Mesendoderm (in vitro differentiated cells): ENCODE measurements around the gene EPC1.
"Not testable (repeated sequence)": the region's sequence is repeated elsewhere in the genome, so short reads cannot be mapped to it uniquely, and the experiment has no call there.

Source experiments
- DNase-seq: peaks from one replicate; pipeline ENCODE4 v3.0.0; 2013
- H2AK5ac ChIP-seq: 2 replicates; pipeline ENCODE4 v1.6.1; 2013; ENCODE audit warnings: low read length, inconsistent platforms
- H2BK120ac ChIP-seq: 2 replicates; pipeline ENCODE4 v1.6.1; 2013; ENCODE audit warnings: low read depth, mild to moderate bottlenecking, low read length, moderate library complexity, mixed read lengths
- H2BK15ac ChIP-seq: replicated peaks from 2 replicates; pipeline ENCODE4 v1.6.1; 2013; ENCODE audit warnings: low read depth, mild to moderate bottlenecking, moderate library complexity
- H2BK5ac ChIP-seq: 2 replicates; pipeline ENCODE4 v1.6.1; 2013; ENCODE audit warnings: low read length, inconsistent platforms
- H3K18ac ChIP-seq: 2 replicates; pipeline ENCODE4 v1.6.1; 2013; ENCODE audit warnings: mild to moderate bottlenecking, low read length, mixed read lengths
- H3K23ac ChIP-seq: one replicate; pipeline ENCODE4 v1.6.1; 2013; ENCODE audit warnings: low read length
- H3K27ac ChIP-seq: 2 replicates; pipeline ENCODE4 v1.5.1; 2013; ENCODE audit warnings: low read depth, mild to moderate bottlenecking, inconsistent platforms, low read length, moderate library complexity
- H3K27me3 ChIP-seq: 2 replicates; pipeline ENCODE4 v1.6.1; 2013; ENCODE audit warnings: low read length, control low read depth, mild to moderate bottlenecking, inconsistent platforms; ENCODE audit not compliant: insufficient read depth, poor library complexity
- H3K36me3 ChIP-seq: 2 replicates; pipeline ENCODE4 v1.6.1; 2013; ENCODE audit warnings: low read length, inconsistent platforms; ENCODE audit not compliant: control insufficient read depth, insufficient read depth
- H3K4ac ChIP-seq: one replicate; pipeline ENCODE4 v1.6.1; 2013; ENCODE audit warnings: low read depth, mild to moderate bottlenecking, low read length, moderate library complexity
- H3K4me1 ChIP-seq: 2 replicates; pipeline ENCODE4 v1.6.1; 2013; ENCODE audit warnings: low read depth, low read length, inconsistent platforms; ENCODE audit not compliant: control insufficient read depth
- H3K4me2 ChIP-seq: 2 replicates; pipeline ENCODE4 v1.6.1; 2013; ENCODE audit warnings: low read length
- H3K4me3 ChIP-seq: 2 replicates; pipeline ENCODE4 v1.5.1; 2013; ENCODE audit warnings: mild to moderate bottlenecking, low read length
- H3K56ac ChIP-seq: one replicate; pipeline ENCODE4 v1.6.1; 2013; ENCODE audit warnings: low read length
- H3K79me1 ChIP-seq: 2 replicates; pipeline ENCODE4 v1.6.1; 2013; ENCODE audit warnings: low read length, inconsistent platforms
- H3K79me2 ChIP-seq: 2 replicates; pipeline ENCODE4 v1.6.1; 2013; ENCODE audit warnings: mild to moderate bottlenecking, low read length; ENCODE audit not compliant: control insufficient read depth, insufficient read depth
- H3K9ac ChIP-seq: 2 replicates; pipeline ENCODE4 v1.6.1; 2013; ENCODE audit warnings: low read length, inconsistent platforms
- H4K5ac ChIP-seq: one replicate; pipeline ENCODE4 v1.6.1; 2013; ENCODE audit warnings: low read length
- H4K8ac ChIP-seq: one replicate; pipeline ENCODE4 v1.6.1; 2013; ENCODE audit warnings: low read depth, mild to moderate bottlenecking, control low read depth, low read length, moderate library complexity
- WGBS: extraction: QIAGEN DNeasy Blood & Tissue Kit; methylation state at CpG from one replicate; pipeline ENCODE4 v1.1.7; 2013; ENCODE audit warnings: low lambda C conversion rate, missing lambda C conversion rate; ENCODE audit not compliant: insufficient coverage; ENCODE audit errors: extremely low coverage; 5-methylcytosine and 5-hydroxymethylcytosine counted together

The EPC1 gene

GRCh38 chr10:32367793-32368453 is 21.0 kb upstream of the EPC1 start:
- Histone ChIP-seq H3K4me2 (no peak overlapping the region), H3K79me2 (no peaks in the 10 kb centered on the region), H3K27me3 (no peaks in the 10 kb centered on the region), H3K23ac (no peak overlapping the region), H3K36me3 (no peaks in the 10 kb centered on the region), H2BK15ac (no peak overlapping the region), H3K79me1 (no peaks in the 10 kb centered on the region), H4K8ac (no peak overlapping the region), H3K56ac (no peak overlapping the region), H2BK5ac (no peak overlapping the region), H4K5ac (no peak overlapping the region), H3K27ac (no peak overlapping the region), H2AK5ac (no peak overlapping the region), H3K4me1 (no peaks in the 10 kb centered on the region), H3K9ac (no peak overlapping the region), H3K4me3 (no peak overlapping the region), H3K4ac (no peak overlapping the region), H3K18ac (no peak overlapping the region), H2BK120ac (no peak overlapping the region)
- WGBS: no CpG with 5 or more reads among the region's 7 CpGs
- peak; percentile 67 for DNase-seq

GRCh38 chr10:32366588-32366987 is 19.6 kb upstream of the EPC1 start:
- WGBS: no CpG with 5 or more reads among the region's 3 CpGs
- Histone ChIP-seq H3K4me1 (peaks cover 3% of the 10 kb centered on the region), H3K4me3 (no peak overlapping the region)

DNA sequence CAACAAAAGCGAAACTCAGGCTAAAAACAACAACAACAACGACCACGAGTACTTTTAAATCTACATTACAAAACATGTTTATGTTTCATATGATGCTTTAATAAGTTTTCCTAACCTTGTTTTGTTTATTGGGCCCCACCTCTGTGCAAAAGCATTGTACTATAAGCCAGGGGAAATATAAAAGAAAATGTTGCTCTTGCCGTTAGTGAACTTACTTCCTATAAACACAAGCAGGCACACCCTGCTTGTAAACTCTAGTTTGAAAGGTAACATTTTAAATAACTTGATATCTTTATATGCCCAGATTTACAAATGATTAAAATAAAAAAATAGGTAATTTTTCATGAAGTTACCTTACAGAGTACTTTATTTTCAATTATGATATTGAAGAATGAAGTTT is 19.2 kb upstream of the EPC1 start:
- Histone ChIP-seq H3K4ac (no peak overlapping the region), H3K18ac (no peak overlapping the region), H3K4me3 (no peak overlapping the region), H3K79me2 (no peaks in the 10 kb centered on the region), H3K56ac (no peak overlapping the region), H3K4me1 (peaks cover 5% of the 10 kb centered on the region), H2AK5ac (no peak overlapping the region), H3K9ac (no peak overlapping the region), H2BK15ac (no peak overlapping the region), H3K27me3 (no peaks in the 10 kb centered on the region), H3K4me2 (no peak overlapping the region), H3K27ac (no peak overlapping the region), H2BK120ac (no peak overlapping the region), H4K8ac (no peak overlapping the region), H3K23ac (no peak overlapping the region), H4K5ac (no peak overlapping the region), H3K36me3 (no peaks in the 10 kb centered on the region), H2BK5ac (no peak overlapping the region), H3K79me1 (no peaks in the 10 kb centered on the region)
- DNase-seq: no peak
- WGBS: no CpG with 5 or more reads among the region's 4 CpGs

More at GRCh38 chr10:32366588-32366987, 19.6 kb upstream of the EPC1 start:
- Histone ChIP-seq H3K4me2 (no peak overlapping the region), H2BK5ac (no peak overlapping the region), H4K8ac (no peak overlapping the region), H3K27ac (no peak overlapping the region), H2AK5ac (no peak overlapping the region), H2BK120ac (no peak overlapping the region), H3K79me2 (no peaks in the 10 kb centered on the region), H3K18ac (no peak overlapping the region), H3K9ac (no peak overlapping the region), H3K23ac (no peak overlapping the region), H4K5ac (no peak overlapping the region), H2BK15ac (no peak overlapping the region), H3K79me1 (no peaks in the 10 kb centered on the region), H3K27me3 (no peaks in the 10 kb centered on the region), H3K56ac (peak overlapping the region; percentile 17), H3K36me3 (no peaks in the 10 kb centered on the region), H3K4ac (no peak overlapping the region)
- no peak for DNase-seq

- H3K56ac ChIP-seq, H3K4ac ChIP-seq, DNase-seq, H3K79me2 ChIP-seq, H2BK5ac ChIP-seq, H4K8ac ChIP-seq, H3K79me1 ChIP-seq, H3K4me2 ChIP-seq, H3K23ac ChIP-seq, H3K27me3 ChIP-seq, H2BK15ac ChIP-seq, H3K18ac ChIP-seq, H3K9ac ChIP-seq, H3K4me1 ChIP-seq, H4K5ac ChIP-seq, H3K4me3 ChIP-seq, H2BK120ac ChIP-seq, H3K36me3 ChIP-seq, H2AK5ac ChIP-seq, H3K27ac ChIP-seq: not testable (repeated sequence)
- no CpG with 5 or more reads among the region's 8 CpGs for WGBS
These were observed 18.4 kb upstream of the EPC1 start for GRCh38 chr10:32365404-32365803.

DNA sequence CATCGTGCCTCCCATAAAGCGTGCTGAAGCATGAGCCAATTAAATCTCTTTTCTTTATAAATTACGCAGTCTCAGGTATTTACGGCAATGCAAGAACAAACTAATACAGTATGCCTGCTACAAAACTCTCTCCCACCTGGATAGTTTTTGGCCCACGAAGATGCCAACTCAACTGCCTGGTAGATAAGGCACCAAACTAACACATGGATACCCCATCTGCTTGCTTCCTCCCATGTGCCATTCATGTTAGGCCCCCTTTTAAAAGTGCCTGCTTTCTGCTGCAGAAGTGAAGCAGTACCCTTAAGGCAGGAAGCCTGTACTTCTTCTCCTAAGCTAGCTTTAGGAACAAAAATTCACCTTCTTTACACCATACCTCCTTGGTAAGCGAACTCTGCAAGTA is 15.6 kb upstream of the EPC1 start:
- H3K4me3 ChIP-seq: no peak overlapping the region
- no peak overlapping the region for H3K27ac ChIP-seq
- no peak overlapping the region for H3K18ac ChIP-seq
- no peaks in the 10 kb centered on the region for H3K27me3 ChIP-seq
- no peak overlapping the region for H3K23ac ChIP-seq
- H4K5ac ChIP-seq: no peak overlapping the region
- peaks cover 8% of the 10 kb centered on the region for H3K4me1 ChIP-seq
- H3K4me2 ChIP-seq: no peak overlapping the region
- no peak overlapping the region for H2BK5ac ChIP-seq
- no peak overlapping the region for H2BK120ac ChIP-seq
- H3K79me2 ChIP-seq: no peaks in the 10 kb centered on the region
- H3K79me1 ChIP-seq: no peaks in the 10 kb centered on the region
- H4K8ac ChIP-seq: no peak overlapping the region
- no peak overlapping the region for H3K56ac ChIP-seq
- H3K4ac ChIP-seq: no peak overlapping the region
- H3K36me3 ChIP-seq: no peaks in the 10 kb centered on the region
- no peak overlapping the region for H2AK5ac ChIP-seq
- WGBS: no CpG with 5 or more reads among the region's 6 CpGs
- DNase-seq: no peak
- no peak overlapping the region for H2BK15ac ChIP-seq
- H3K9ac ChIP-seq: no peak overlapping the region

- peak overlapping the region; percentile 89 for H2BK5ac ChIP-seq
- WGBS: no CpG with 5 or more reads among the region's 2 CpGs
- H3K23ac ChIP-seq: no peak overlapping the region
- no peak for DNase-seq
- no peak overlapping the region for H2BK15ac ChIP-seq
- H3K56ac ChIP-seq: peak overlapping the region; percentile 57
- peaks cover 8% of the 10 kb centered on the region for H3K4me1 ChIP-seq
- no peaks in the 10 kb centered on the region for H3K79me1 ChIP-seq
- H4K5ac ChIP-seq: peak overlapping the region; percentile 75
- no peaks in the 10 kb centered on the region for H3K36me3 ChIP-seq
- H2AK5ac ChIP-seq: no peak overlapping the region
- H3K4me2 ChIP-seq: no peak overlapping the region
- H3K27me3 ChIP-seq: no peaks in the 10 kb centered on the region
- no peak overlapping the region for H3K4me3 ChIP-seq
- H4K8ac ChIP-seq: no peak overlapping the region
- no peak overlapping the region for H2BK120ac ChIP-seq
- H3K79me2 ChIP-seq: no peaks in the 10 kb centered on the region
- peak overlapping the region; percentile 81 for H3K4ac ChIP-seq
- H3K9ac ChIP-seq: peak overlapping the region; percentile 26
- H3K18ac ChIP-seq: peak overlapping the region; percentile 68
- H3K27ac ChIP-seq: no peak overlapping the region
These were observed 13.9 kb upstream of the EPC1 start for GRCh38 chr10:32360884-32361283.
